Midbrain (tissue), 1 donor: ENCODE measurements around the gene C5orf46.
"Not testable (repeated sequence)": the region's sequence is repeated elsewhere in the genome, so short reads cannot be mapped to it uniquely, and the experiment has no call there.

Experiments used
- DNase-seq: peaks from one replicate; lab custom pipeline; 2025; lab: John Stamatoyannopoulos, UW

The C5orf46 gene

GRCh38 chr5:147893820-147894219 is 12.5 kb downstream of the C5orf46 start:
- DNase-seq: no peak

- no peak for DNase-seq
Observed at GRCh38 chr5:147892696-147893296, 13.5 kb downstream of the C5orf46 start.

GRCh38 chr5:147887930-147888329 is 18.4 kb downstream of the C5orf46 start:
- no peak for DNase-seq

GRCh38 chr5:147887026-147887627 is 19.2 kb downstream of the C5orf46 start:
- peak; percentile 15 for DNase-seq

GRCh38 chr5:147882586-147883313 is 23.6 kb downstream of the C5orf46 start:
- DNase-seq: no peak

- DNase-seq: no peak
Observed at GRCh38 chr5:147880487-147880886, 25.9 kb downstream of the C5orf46 start.

GRCh38 chr5:147879784-147880183 is 26.6 kb downstream of the C5orf46 start:
- no peak for DNase-seq

- no peak for DNase-seq
Observed at GRCh38 chr5:147878066-147878759, 28.1 kb downstream of the C5orf46 start, which contains the start of gene SCGB3A2. SCGB3A2 (plus strand) TSS chr5:147878711; CDS start chr5:147878804, 93 bp downstream.

- DNase-seq: no peak
Observed at GRCh38 chr5:147876626-147877025, 29.7 kb downstream of the C5orf46 start.

- no peak for DNase-seq
Observed at GRCh38 chr5:147876141-147876540, 30.2 kb downstream of the C5orf46 start.

- no peak for DNase-seq
Observed at GRCh38 chr5:147874910-147875367, 31.4 kb downstream of the C5orf46 start.

GRCh38 chr5:147874118-147874875 is 32.0 kb downstream of the C5orf46 start:
- not testable (repeated sequence) for DNase-seq

- not testable (repeated sequence) for DNase-seq
Observed at GRCh38 chr5:147872744-147873435, 33.4 kb downstream of the C5orf46 start.

- not testable (repeated sequence) for DNase-seq
Observed at GRCh38 chr5:147871980-147872549, 34.3 kb downstream of the C5orf46 start.

GRCh38 chr5:147869892-147870291 is 36.4 kb downstream of the C5orf46 start:
- not testable (repeated sequence) for DNase-seq

- no peak for DNase-seq
Observed at GRCh38 chr5:147869112-147869511, 37.2 kb downstream of the C5orf46 start.

GRCh38 chr5:147863454-147864158 is 42.7 kb downstream of the C5orf46 start:
- DNase-seq: no peak

- no peak for DNase-seq
Observed at GRCh38 chr5:147860641-147861025, 45.7 kb downstream of the C5orf46 start.

- no peak for DNase-seq
Observed at GRCh38 chr5:147859962-147860640, 46.2 kb downstream of the C5orf46 start.
